ENCODE data around the gene UBE2E2. TPM values are rescaled to one million over a fixed set of nuclear protein-coding genes. Genes with fewer than 3 reads are reported as not detected.
"Not testable (repeated sequence)": the region's sequence is repeated elsewhere in the genome, so short reads cannot be mapped to it uniquely, and the experiment has no call there.

The UBE2E2 gene
- total RNA-seq, 1 experiment from 2014 or later, result 12.2 TPM

DNA sequence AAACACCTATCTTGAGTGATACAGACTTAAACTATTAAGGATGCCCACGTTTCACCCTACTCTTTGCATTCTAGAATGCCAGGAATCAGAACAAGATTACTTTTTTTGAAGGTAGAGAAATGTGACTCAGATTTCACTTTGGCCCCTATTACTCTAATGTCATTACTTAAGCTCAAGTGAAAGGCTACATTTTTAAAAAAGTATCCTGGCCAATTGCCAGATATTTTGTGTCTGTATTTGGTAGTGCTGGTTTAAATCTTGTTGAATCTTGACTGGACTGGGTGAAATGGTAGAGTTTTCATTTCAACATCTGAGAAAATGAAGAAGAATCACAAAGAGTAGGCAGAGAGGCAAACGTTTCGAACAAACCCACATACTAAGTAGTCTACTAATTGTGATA is 384.4 kb downstream of the UBE2E2 start:
- DNase-seq (ENCODE audit: low read depth), result no peak

DNA sequence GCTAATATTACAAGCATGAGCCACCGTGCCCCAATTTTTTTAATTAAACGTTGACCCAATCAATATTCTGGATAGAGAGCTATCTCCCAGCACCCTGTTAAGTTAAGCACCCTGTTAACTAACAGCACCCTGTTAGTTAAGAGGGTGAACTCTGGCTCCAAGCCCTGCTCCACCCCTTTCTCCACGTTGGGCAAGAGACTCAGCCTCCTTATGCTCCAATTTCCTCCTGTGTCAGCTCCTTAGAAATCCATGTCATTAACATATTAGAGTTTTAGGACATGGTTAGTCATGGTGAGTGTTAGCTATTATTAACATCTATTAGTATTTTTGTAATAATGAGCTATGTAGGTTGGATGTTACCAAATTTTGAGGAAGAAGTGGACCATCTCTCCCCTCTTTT is 385.4 kb downstream of the UBE2E2 start:
- no peak for DNase-seq (ENCODE audit: low read depth)

DNA sequence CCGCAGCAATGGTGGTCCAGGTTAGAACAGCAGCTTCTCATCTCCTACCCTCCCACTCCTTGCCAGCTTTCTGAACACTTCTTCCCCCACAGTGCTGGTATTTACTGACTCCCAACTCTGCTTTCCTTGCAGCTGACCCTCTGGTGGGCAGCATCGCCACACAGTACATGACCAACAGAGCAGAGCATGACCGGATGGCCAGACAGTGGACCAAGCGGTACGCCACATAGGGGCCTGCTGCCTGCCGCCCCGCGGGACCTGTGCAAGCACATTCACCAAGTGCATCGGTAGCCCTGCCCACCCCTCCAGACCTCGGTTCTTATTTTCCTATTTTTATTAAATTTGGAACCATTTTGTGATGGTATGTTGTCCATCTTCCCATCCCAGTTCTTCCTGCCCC is 386.5 kb downstream of the UBE2E2 start:
- DNase-seq (ENCODE audit: low read depth), result no peak

DNA sequence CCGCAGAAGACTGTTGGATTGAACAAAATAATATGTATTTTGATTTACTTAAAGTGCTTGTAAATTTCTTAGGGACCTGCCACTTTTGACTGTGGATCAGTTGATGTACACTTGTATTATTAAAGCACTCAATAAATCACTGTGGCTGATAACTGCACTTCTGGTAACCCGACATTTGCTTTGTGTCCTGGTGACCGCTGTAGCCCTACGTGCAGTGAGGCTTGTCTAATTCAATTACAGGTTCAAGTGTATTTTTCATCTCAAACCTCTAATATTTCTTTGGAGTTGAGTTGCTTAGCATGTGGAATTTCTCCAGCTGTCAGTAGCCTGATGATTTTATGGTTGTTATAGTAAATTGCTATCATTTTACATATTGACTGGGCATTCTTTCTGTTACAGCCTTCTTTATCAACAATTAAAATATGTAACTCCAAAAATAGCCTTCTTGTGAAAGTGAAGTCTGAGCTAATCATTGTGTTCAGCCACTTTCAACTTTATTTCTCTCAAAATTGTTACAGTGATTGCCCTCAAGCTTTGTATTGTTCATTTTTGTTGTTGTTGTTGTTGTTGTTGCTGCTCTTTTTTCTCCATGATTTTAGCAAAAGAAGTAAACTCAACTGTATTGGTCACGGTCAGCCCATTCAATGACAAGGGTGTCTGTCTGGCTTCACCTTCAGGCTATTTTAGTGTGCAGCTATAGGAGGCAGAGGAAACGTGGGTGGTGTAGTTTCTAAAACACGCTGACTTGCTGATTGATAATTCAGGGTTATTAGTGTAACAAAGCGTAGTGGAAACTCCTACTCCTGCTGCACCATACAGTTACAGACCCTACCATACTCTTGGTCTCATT is 387.5 kb downstream of the UBE2E2 start:
- no peak for DNase-seq (ENCODE audit: low read depth)

DNA sequence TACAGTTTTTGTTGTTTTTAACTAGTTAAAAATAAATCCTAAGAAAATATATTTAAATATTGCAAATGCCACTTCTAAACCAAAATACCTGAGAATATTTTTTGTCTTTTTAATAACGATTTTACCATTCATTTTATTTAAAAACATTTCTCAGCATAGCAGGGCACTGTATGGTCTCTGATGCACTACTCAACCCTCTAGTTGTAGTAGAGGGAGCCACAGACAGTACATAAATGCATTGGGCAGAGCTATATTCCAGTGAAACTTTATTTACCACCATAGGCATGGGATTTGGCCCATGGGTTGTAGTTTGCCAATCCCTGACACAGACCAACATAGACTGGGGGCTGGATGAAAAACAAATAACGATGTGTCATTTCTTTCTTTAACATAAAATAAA is 388.2 kb downstream of the UBE2E2 start:
- no peak for DNase-seq (ENCODE audit: low read depth)

DNA sequence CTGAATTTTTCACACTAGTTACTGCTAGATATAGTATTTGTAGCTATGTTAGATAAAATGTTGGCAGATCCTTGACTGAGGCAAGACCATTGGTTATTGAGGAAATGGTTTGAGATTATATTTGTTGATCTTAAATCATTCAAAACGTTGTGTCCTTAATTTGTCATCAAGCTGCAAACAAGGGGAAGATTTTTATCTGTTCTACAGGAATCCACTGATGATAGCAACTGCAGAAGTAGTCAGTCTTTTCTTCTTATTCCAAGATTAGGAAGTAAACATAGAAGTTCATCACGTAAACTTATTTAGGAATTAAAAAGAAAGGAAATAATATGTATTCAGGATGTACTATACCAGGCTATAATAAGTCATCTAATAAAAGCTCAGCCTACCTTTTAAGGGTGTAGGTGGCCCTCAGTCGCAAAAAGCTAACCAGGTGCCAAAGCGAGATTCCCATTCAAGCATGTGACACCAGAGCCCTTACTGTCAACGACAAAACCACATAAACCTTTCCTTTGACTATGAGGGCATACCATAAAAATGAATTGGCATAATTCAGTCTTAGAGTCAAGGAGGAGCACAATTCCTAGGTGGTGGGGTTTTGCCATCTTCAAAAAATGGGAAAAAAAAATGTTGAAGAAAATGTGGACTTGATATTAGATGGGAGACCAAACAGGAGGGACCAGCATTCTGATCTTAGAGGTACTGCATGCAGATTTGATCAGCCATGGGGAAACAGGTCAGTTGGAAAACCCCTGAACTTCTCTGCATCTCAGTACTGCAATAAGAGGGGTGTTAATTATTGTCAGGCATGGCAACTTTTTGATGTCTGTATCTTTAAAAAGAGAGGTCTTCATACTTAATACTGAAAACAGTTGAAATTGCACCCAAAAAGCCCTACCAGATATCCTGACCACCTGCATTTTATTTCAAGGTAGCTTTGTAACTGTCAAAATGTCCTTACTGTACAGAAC is 390.1 kb downstream of the UBE2E2 start:
- DNase-seq (ENCODE audit: low read depth), result no peak

DNA sequence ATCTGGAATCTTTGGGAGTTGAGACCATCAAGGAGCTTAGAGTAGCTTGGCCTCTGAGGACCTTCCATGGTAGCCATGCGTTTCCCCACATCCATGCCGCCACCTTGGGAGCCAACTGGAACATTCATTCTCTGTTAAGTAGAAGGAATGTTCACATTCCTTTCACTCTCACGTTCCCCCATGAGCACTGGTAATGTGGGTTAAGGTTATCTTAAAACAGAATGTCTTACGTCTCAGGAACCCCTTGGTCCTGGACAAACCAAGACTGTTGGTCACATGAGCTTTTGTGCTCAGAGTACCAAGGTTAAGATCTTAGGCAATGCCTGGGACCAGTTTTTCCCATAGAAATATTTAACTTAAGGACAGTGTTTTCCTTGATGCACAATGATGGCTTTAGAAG is 390.9 kb downstream of the UBE2E2 start:
- DNase-seq (ENCODE audit: low read depth), result no peak

DNA sequence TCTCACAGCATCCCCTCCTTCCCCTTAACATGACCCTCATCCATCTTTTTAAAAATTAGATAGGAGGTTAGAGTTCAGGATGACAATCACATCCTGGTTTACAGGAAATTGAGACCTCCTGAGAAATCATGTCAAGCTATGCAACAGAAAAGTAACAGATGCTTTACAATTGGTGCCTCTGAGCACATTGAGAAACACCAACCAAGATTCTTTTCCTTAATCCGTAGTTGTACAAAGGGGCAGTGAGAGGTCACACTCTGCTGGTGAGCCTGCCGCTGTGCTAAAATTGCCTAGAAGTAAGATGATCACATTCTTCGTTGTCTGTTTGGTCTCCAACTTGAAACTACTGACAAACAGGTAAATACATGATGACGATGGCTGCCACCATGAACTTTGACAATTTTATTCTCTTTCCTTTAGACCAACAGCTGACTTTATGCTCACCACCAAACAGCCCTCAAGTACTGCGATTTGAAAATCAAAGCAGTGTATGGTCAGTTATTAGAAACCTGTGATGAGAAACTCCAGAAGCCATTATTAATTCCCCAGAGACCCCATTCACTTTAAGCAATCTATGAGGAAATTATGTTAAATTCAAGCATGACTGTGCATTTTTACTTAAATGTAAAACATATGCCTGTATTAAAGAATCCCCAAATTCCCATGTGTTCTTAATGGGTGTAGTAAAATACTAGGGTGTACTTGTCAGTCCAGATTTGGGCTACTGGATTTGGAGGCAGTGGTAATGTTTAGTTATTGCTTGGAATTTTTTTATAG is 392.0 kb downstream of the UBE2E2 start:
- no peak for DNase-seq (ENCODE audit: low read depth)

DNA sequence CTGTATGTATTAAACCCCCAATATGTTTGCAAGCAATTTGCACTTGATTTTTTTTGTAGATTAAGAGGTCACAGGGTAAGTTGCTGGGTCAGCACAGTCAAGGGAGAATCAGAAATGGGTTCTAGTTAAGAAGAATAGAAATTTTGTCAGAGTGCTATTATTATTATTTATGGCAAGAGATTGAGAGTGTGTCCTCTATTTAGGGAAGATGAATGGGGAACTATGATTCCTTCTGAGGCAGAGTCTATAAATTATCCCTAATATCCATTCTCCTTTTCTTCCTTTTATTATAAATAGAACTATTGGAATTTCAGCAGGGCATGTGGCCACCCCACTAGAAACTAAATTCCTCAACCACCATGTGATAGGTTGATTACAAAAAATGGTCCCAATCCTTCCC is 392.7 kb downstream of the UBE2E2 start:
- no peak for DNase-seq (ENCODE audit: low read depth)

DNA sequence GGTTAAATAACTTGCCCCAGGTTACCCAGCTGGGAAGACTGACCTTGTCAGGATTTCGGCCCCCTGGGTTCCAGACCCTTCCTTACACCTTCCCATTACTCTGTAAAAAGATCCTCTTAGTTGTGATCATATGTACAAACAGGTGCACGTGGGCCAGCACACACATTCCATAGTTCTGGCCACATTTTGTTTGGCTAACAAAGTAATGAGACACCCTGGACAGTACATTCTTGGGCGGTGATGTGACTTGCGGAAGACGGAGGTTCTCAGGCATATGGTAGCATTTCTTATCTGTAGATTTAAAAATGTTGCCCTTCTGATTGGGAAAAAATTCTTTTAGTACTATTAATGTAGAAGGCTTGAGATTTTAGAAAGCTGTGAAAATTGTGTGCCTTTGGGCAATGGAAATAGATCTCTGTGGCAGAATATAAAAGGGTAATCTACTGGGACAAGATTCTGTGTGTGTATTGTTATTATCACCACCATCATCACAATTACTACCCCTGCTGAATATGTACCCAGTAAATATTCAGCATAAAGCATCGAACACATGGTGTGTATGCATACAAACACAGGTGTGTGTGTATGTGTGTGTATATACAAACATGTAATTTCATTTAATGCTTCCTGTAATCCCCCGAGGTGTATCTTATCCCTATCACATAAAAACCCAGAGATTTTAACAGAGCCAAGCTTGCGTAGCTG is 397.2 kb downstream of the UBE2E2 start:
- peak; percentile 86 for DNase-seq (ENCODE audit: low read depth)

DNA sequence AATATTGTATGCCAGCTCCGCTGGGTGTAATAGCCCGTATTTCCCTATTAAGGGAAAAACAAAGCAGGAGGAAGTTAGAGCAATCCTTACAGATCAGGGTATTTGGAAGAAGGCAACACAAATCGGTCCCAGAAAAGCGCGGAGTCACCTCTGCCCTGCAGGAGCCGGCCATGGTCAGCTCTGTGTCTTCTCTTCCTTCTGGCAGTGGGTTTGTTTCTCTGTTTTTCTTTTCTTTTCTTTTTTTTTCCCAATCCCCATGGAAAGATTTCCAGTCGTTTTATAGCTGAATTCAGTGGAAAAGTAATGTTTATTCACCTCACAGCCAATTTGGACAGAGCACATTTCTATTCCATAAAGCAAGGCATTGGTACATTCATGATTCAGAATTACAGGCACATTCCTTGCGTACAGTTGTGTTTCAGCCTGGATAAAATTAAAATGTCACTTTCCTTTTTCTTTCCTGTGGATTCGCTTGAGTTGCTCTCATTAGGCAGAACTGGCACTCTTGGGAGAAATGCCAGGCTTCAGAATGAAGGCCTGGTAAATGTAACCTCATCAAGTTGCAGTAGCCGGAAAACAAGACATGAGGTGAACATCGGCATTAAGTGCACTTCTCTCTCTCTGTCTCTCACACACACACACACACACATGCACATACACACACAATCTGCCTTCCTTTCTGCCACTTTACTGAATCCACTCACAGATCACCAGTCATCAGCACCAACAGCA is 398.1 kb downstream of the UBE2E2 start:
- peak; percentile 13 for DNase-seq (ENCODE audit: low read depth)

DNA sequence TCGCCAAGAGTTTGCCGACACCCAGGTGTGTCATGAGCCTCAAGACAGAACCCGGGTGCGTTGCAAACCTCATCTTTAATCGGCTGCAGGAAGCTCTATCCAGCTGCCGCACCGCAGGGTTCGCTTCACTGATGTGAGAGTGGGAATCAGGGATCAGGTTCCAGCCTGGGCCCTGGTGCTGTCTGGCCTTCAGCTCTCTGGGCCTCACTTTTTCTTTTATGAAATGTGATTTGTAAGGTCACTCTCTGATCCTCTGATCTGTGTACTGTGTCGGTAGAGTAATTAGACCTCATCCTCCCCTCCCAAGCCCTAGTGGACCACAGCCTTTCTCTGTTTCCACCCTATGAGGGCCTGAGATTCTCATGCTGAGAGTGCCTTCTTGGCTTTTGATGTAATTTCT is 399.8 kb downstream of the UBE2E2 start:
- DNase-seq (ENCODE audit: low read depth), result no peak

DNA sequence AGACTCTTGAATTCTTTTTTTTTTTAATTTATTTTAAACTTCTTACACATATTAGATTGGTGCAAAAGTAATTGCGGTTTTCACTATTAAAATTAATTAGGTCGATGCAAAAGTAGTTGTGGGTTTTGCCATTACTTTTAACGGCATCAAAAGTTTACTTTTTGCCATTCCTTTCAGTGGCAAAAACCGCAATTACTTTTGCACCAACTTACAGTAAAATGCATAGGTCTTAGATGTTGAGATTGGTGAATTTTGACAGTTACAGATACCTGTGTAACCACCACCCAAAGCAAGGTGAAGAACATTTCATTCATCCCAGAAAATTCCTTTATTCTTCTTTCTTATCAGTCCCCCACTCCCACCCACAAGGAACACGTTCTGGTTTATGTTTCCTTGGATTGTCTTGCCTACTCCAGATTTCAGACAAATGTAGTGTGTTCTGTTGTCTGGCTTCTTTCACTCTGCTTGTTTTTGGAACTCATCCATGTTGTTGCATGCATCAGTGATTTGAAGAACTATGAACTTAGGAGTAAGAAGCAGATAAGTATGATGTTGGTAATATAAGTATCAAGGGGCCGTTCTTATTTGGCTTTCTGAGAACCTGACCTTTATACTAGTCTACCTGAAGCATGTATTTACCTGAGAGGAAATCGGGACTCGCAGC is 404.2 kb downstream of the UBE2E2 start:
- no peak for DNase-seq (ENCODE audit: low read depth)

DNA sequence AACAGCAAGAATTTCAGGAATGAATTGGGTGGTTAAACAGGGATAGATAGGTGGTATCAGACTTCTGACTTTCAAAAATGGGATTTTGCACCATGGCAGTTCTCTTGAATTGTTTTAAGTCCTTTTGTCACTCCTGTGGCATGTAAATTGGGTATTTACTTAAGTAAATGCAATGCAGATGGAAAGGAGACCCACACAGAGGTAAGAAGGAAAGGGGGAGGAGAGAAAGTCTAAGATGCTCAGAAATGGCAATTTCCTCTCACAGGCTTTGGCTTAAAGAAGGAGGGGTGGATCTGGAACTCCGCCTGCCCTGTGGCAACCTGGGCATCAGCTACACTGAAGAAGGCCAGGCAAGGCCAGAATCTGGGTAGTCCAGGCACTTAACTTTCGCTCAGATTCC is 405.5 kb downstream of the UBE2E2 start:
- no peak for DNase-seq (ENCODE audit: low read depth)

DNA sequence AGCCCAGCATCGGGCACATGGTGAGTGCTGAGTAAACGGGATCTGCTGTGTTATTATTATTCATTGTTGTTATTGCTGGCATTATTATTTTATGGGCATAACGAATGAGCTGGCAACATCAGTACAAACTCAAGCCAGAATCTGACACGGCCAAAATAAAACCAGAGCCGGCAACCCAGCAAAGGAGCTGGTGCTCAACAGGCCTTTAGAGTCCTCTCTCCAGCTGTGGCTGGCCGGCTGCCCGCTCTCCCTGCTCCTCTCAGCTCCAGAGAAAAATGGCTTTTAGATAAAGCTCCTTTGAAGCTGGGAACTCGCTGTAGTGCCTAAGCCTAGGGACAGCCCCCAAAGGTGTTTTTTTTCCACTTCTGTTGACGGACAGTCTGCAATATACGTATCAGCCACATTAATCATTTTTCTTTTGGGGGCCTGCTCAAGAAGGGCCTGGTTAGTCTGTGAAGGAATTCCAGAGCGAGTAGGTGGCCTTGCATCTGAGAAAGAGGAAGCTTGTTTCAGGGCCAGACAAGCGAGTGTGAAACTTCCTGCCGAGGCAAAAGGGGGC is 408.7 kb downstream of the UBE2E2 start:
- DNase-seq (ENCODE audit: low read depth), result peak; percentile 46

DNA sequence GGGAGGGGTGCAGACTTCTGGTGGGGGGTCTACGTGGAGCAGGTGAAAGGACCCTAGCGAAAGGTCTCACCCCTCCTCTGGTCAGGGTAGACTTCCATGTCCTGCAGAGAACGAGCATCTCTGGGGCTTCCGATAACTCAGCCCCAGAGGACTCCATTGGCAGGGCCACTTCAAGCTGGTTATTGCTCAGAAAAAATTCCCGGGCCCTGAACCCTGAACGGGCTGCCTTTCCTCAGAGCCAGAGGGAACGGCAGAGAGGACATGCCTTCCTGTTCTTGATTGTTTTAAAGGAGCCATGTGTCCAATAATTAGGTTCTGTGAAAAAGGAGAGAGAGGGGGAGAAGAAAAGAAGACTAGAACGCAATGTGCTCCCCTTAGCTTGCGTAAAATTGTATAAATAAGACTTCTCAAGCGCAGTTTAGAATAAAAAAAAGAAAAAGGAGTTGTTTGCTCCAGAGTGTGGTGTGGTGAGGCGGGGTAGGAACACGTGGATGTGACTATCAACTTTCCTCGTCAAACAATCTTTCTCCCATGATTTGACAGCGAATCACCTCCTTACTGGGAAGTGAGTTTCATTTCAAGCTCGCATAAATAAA is 409.3 kb downstream of the UBE2E2 start:
- DNase-seq (ENCODE audit: low read depth), result peak; percentile 57

DNA sequence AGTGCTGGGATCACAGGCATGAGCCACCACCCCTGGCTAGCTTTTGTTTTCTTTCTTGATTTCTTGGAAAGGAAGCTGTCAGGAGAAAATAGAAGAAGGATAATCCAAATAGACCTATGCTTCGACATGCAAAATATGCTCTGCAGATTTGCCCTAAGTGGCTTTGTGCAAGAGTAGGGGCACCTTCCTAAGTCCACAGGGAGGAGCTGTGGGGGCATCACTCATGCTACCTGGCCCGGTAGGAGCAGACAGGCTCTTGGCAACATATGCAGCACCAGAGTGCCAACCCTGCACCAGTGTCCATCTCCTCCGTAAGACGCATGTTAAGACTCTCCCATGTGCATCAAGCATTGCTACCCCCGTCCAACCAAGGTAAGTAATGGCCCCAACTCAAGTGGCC is 411.9 kb downstream of the UBE2E2 start:
- DNase-seq (ENCODE audit: low read depth), result no peak

DNA sequence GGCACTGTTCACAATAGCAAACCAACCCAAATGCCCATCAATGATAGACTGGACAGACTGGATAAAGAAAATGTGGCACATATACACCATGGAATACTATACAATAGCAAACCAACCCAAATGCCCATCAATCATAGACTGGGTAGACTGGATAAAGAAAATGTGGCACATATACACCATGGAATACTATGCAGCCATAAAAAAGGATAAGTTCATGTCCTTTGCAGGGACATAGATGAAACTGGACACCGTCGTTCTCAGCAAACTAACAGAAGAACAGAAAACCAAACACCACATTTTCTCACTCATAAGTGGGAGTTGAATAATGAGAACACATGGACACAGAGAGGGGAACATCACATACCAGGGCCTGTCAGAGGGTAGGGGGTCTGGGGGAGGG is 415.3 kb downstream of the UBE2E2 start:
- not testable (repeated sequence) for DNase-seq (ENCODE audit: low read depth)
